ENCODE results near the gene KLHL40. TPM values are rescaled to one million over a fixed set of nuclear protein-coding genes. Genes with fewer than 3 reads are reported as not detected.

Gene KLHL40
- polyA plus RNA-seq, 1 donor (not counting 4 experiments of a cell fraction or from before 2014, with no cell fraction given), result not detected

DNA sequence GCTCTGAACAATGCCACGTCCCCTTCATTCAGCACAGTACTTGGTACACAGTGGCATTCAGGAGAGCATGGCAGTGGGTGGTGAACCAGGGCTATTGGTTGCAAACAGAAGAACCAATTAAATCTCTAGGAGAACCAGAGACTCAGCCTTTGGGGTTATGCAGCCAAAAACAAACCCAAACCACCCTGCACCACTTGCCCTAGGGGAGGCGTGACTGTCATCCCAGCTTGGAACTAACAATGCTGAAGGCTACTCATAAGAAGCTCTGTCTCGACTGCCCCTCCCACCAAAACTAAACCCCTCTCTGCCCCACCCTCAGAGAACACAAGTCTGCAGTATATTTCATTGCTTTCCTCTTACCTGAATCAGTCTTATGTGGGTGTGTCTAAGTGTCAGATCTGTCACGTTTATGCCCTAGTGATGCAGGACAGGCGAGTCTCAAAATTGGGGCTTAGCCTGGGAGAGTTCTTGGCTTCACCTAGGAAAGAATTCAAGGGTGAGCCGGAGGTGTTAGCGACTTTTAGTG lies 15.2 kb upstream of the KLHL40 start:
- Histone ChIP-seq H3K79me2 (ENCODE audit: control insufficient read depth, insufficient read depth, low read length) (no peaks in the 10 kb centered on the region), H4K20me1 (ENCODE audit: control insufficient read depth, extremely low read depth, insufficient read depth, low read length) (no peaks in the 10 kb centered on the region), H3K36me3 (ENCODE audit: control insufficient read depth in 2 of 2, extremely low read depth in 1 of 2, insufficient read depth in 2 of 2, low read length in 2 of 2) (no peaks in the 10 kb centered on the region), H3K9me3 (ENCODE audit: control insufficient read depth, low read depth, low read length) (no peaks in the 10 kb centered on the region), H2AFZ (ENCODE audit: control insufficient read depth, low read length) (no peak overlapping the region), H3K4me1 (ENCODE audit: control insufficient read depth, extremely low read depth, insufficient read depth, low read length) (peaks cover 4% of the 10 kb centered on the region), H3K9me1 (ENCODE audit: control insufficient read depth, extremely low read depth, insufficient read depth, low read length) (no peaks in the 10 kb centered on the region), H3K27ac (ENCODE audit: control insufficient read depth, insufficient read depth, low read length) (no peak overlapping the region), H3K27me3 (ENCODE audit: control insufficient read depth, extremely low read depth, insufficient read depth, low read length) (no peaks in the 10 kb centered on the region), H3K4me2 (ENCODE audit: control insufficient read depth, extremely low read depth, insufficient read depth, low read depth, low read length) (no peak overlapping the region), H3K9ac (ENCODE audit: control insufficient read depth, extremely low read depth, insufficient read depth, low read length) (no peak overlapping the region), H3K4me3 (ENCODE audit: control insufficient read depth in 2 of 3, extremely low read depth in 1 of 3, insufficient read depth in 2 of 3, low read depth in 1 of 3, low read length in 3 of 3) (no peak overlapping the region)
- TF ChIP-seq EZH2 (IDR thresholded peaks at IDR 0.05; ENCODE audit: low read length), result no peak
- TF ChIP-seq, protein P1, sequence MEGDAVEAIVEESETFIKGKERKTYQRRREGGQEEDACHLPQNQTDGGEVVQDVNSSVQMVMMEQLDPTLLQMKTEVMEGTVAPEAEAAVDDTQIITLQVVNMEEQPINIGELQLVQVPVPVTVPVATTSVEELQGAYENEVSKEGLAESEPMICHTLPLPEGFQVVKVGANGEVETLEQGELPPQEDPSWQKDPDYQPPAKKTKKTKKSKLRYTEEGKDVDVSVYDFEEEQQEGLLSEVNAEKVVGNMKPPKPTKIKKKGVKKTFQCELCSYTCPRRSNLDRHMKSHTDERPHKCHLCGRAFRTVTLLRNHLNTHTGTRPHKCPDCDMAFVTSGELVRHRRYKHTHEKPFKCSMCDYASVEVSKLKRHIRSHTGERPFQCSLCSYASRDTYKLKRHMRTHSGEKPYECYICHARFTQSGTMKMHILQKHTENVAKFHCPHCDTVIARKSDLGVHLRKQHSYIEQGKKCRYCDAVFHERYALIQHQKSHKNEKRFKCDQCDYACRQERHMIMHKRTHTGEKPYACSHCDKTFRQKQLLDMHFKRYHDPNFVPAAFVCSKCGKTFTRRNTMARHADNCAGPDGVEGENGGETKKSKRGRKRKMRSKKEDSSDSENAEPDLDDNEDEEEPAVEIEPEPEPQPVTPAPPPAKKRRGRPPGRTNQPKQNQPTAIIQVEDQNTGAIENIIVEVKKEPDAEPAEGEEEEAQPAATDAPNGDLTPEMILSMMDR (optimal IDR thresholded peaks at IDR 0.05 in 1 of 3, IDR thresholded peaks at IDR 0.05 in 1 of 3, conservative IDR thresholded peaks at IDR 0.05 in 1 of 3; ENCODE audit: extremely low read depth in 1 of 3, insufficient read depth in 2 of 3, low read length in 3 of 3), result no peak
- no peak for FAIRE-seq
- dilution Hi-C loops (cut with MboI; ENCODE audit: extremely low pct_ligation_motif_present, low sequenced_read_pairs), result no loop called here
- DNase-seq (ENCODE audit: low read depth, low spot score), result no peak

DNA sequence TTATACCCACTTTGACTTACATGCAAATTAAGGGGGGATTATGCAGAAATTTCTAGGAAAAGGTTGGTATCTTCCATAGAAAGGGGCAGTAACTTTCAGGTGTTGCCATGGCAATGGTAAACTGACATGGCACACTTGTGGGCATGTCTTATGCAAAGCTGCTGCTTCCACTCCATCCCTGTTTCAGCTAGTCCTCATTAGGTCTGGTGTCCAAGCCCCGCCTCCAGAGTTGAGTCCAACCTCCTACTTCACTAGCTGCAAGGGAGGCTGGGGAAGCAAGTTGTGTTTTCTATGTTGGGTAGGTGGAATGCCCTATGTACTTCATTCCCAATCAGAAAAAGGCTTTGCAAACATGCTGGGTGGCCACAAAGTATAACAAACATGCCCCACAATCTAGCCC lies 14.7 kb upstream of the KLHL40 start:
- Histone ChIP-seq H3K4me1 (ENCODE audit: control insufficient read depth, extremely low read depth, insufficient read depth, low read length) (no peaks in the 10 kb centered on the region), H3K9ac (ENCODE audit: control insufficient read depth, extremely low read depth, insufficient read depth, low read length) (no peak overlapping the region), H2AFZ (ENCODE audit: control insufficient read depth, low read length) (no peak overlapping the region), H3K79me2 (ENCODE audit: control insufficient read depth, insufficient read depth, low read length) (no peaks in the 10 kb centered on the region), H3K4me2 (ENCODE audit: control insufficient read depth, extremely low read depth, insufficient read depth, low read depth, low read length) (no peak overlapping the region), H4K20me1 (ENCODE audit: control insufficient read depth, extremely low read depth, insufficient read depth, low read length) (no peaks in the 10 kb centered on the region), H3K9me1 (ENCODE audit: control insufficient read depth, extremely low read depth, insufficient read depth, low read length) (no peaks in the 10 kb centered on the region), H3K27ac (ENCODE audit: control insufficient read depth, insufficient read depth, low read length) (no peak overlapping the region), H3K27me3 (ENCODE audit: control insufficient read depth, extremely low read depth, insufficient read depth, low read length) (no peaks in the 10 kb centered on the region), H3K4me3 (ENCODE audit: control insufficient read depth in 2 of 3, extremely low read depth in 1 of 3, insufficient read depth in 2 of 3, low read depth in 1 of 3, low read length in 3 of 3) (no peak overlapping the region), H3K36me3 (ENCODE audit: control insufficient read depth in 2 of 2, extremely low read depth in 1 of 2, insufficient read depth in 2 of 2, low read length in 2 of 2) (no peaks in the 10 kb centered on the region), H3K9me3 (ENCODE audit: control insufficient read depth, low read depth, low read length) (no peaks in the 10 kb centered on the region)
- dilution Hi-C loops (cut with MboI; ENCODE audit: extremely low pct_ligation_motif_present, low sequenced_read_pairs), result no loop called here
- no peak for FAIRE-seq
- no peak for DNase-seq (ENCODE audit: low read depth, low spot score)
- no peak for TF ChIP-seq EZH2 (IDR thresholded peaks at IDR 0.05; ENCODE audit: low read length)
- TF ChIP-seq, protein P1 (optimal IDR thresholded peaks at IDR 0.05 in 1 of 3, IDR thresholded peaks at IDR 0.05 in 1 of 3, conservative IDR thresholded peaks at IDR 0.05 in 1 of 3; ENCODE audit: extremely low read depth in 1 of 3, insufficient read depth in 2 of 3, low read length in 3 of 3), result no peak
